ENCODE results near the gene AMACR.
"Not testable (repeated sequence)": the region's sequence is repeated elsewhere in the genome, so short reads cannot be mapped to it uniquely, and the experiment has no call there.

Gene AMACR

DNA sequence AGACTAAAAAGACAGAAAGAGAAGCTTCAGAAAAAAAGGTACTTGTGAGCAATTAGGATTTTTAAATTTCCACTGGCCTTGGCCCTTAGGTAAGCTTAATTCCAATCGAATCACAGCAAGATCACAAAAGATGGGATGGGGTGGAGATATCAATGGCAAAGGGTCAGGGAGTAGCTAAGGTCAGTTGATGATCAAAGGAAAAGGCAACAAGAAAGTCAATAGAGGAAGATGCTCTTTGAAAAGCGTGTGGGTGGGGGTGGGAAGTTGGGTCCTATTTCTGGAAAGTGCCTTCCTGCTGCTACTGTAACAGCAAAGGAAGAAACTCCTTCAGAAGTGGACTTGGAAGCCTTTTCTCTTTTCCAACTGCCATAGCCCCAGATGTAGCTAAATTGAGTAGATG lies 27.9 kb upstream of the AMACR start:
- DNase-seq (ENCODE audit: low spot score), result no peak

DNA sequence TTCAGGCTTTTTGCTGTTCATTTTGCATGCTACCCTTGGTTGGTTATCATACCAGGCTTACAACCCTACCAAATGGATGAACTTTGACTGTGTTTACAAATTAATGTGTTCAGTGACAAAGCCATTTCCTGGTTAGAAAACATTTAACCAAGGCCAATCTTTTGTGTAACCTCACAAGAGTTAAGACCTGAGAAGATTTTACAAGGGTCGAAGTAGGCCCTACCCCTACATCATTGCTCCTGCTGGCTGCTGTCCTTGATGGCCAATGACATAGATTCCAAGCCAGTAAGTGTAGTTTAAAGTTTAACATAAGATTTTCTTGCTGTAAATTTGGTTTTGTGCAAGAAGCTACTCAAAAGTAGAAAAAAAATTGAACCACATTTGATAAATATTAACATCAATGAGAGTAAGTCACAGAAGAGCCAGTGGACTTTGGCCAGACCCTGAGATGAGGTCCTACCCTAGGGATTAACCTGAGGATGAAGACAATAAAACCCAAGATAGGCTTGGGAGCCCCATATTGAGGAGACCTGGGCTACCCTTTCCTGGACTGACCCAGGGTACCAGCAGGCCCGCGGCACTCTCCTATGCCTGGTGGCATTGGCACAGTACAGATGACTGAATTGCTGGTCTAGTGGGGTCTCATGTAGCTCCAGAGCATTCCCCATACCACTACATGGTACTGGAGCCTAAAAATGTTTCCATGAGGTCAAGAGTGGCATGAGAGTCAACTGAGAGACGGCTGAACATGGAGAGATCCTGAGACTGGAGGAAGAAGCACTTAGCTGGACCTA lies 26.9 kb upstream of the AMACR start:
- DNase-seq (ENCODE audit: low spot score), result no peak

DNA sequence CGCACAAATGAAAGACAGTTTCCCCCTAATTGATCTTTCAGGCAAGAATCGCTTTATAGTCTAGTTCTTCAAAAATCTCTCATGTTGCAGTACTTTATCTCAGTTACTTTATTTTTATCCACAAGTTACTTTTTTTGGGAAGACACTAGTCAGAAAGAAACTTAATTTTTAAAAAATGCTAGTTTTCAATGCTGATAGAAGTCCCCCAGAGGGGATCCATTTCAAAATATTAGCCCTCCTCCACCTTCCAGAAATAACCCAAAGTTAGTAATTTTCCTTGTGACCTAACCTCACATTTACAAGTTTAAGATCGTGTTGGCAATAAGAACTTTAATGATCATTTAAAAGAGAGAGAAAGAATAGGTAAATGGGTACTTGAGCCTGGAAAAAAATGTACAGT lies 24.1 kb upstream of the AMACR start:
- DNase-seq (ENCODE audit: low spot score), result no peak

DNA sequence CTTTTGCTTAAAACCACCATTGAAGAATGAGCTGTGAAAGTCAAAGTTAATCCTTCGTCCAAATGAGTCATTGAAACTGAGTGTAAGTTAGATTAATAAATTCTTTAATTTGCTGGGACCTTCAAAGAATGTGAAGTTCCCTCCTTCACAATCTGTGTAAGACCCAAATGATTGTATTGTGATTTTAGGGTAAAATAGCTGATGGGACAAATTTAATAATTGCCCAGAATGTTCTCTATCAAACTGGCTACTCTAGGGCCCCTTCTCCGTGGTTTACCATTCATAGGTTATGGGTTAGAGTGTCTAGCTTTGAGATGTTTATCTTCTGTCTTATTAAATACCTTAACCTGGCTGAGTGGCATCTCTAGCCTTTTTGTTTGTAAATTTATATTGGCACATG lies 23.3 kb upstream of the AMACR start:
- DNase-seq (ENCODE audit: low spot score), result no peak

DNA sequence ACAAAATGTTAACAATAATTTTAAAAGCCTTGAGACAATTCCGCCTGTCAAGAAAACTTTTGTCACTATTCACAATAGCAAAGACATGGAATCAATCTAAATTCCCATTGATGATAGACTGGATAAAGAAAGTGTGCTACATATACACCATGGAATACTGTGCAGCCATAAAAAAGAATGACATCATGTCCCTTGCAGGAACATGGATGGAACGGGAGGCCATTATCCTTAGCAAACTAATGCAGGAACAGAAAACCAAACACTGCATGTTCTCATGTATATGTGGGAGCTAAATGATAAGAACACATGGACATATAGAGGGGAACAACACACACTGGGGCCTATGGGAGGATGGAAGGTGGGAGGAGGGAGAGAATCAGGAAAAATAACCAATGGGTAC lies 22.7 kb upstream of the AMACR start:
- not testable (repeated sequence) for DNase-seq (ENCODE audit: low spot score)

DNA sequence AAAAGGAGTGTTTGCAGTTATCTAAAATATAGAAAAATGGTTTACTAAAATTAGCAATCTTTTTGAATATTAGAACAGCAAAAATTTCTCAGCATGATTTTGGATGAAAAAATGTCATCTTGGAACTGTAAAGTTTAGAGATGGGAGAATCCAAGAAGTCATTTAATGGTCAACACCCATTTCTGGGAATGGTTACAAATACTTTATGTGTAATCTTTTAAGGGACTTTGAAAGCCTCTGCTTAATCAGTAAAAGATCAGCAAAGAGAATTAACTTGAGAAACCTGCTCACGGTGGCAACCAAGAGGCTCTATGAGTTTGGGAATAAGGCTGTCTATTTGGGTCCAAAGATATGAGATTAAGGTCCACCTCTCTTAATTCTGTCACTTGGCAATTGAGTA lies 22.2 kb upstream of the AMACR start:
- no peak for DNase-seq (ENCODE audit: low spot score)

DNA sequence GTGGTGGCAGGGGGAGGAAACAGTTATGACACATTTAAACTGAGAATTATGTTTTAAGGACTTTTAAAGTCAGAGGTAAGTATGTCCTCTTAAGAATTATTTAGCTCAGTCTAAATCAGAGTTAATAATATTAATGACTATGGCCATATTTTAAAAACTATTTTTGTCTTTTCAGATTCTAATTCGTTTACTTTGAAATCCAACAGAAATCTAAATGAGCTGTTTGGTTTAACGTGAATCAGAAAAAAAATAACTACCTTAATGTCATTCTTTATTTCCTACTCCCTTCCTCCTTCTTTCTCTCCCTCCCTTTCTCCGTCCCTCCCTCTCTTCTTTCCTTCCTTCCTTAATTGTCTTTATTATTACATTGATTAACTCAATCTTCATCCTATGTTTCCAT lies 20.5 kb upstream of the AMACR start:
- no peak for DNase-seq (ENCODE audit: low spot score)

DNA sequence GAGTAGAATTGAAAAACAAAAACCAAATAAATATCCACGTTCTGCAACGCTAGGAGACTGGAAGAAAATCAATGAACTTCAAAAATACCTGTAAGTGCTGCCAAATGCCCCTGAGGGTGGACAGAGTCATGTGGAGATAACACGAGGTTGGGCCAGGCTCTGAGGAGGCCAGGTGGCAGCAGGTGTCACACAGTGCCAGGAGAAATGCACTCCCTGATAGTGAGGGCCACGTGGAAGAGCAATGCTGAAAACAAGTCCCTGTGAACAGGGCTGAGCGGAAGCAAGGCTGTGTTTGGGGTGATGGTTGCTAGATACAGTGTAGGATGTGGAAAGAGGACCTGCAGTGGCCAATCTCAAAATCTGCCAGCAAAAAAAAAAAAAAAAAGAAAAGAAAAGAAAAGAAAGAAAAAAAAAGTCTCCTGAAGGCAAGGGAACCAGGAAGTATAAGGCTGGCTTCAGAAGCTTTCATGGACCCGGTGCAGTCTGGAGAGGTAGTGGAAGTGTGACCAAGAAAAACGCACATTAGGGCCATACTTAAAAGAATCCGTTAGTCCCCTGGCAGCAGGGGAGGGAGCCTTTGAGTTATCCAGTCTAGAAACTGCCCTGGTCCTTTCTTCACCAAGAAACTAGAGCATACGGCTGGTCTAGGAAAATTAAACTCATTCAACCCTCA lies 18.4 kb upstream of the AMACR start:
- no peak for DNase-seq (ENCODE audit: low spot score)

DNA sequence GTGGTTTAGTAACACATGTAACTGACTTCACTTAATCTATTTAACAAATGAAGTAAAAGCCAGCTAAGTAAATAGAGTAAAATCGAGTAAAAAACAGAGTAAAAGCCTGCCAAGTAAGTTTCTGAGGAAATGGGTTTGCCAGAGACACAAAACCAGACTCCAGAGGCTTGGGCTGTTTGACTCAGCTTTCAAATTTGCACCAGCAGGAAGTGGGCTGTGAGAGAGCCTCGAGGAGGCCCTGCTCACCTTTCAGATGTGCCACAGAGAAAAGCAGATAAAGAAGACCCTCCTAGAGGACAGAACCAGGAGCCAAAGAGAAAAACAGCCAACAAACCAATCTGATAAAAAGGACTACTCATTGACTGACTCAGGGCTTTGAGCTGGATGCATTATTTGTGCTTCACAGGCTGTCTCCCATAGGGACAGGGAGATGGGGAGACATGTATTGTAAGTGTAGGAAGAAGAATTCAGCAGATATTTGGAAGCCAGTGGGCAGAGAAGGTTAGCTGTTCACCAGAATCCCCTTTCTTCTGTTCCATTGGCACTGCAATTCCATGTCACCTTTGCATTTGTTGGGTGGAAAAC lies 14.4 kb upstream of the AMACR start:
- DNase-seq (ENCODE audit: low spot score), result no peak

DNA sequence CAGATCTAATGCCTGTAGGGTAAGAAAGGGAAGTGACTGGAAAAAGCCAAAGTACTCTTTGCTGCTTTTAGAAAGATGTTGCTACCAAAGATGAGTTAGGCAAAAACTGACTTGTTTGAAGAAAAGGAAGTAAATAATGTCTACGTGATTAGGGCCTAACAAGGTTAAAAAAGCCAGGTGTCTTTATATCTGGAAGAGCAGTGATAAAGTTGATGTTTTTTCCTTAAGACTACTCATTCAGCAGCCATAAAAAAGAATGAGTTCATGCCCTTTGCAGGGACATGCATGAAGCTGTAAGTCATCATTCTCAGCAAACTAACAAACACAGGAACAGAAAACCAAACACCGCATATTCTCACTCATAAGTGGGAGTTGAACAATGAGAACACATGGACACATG lies 13.5 kb upstream of the AMACR start:
- DNase-seq (ENCODE audit: low spot score), result no peak

DNA sequence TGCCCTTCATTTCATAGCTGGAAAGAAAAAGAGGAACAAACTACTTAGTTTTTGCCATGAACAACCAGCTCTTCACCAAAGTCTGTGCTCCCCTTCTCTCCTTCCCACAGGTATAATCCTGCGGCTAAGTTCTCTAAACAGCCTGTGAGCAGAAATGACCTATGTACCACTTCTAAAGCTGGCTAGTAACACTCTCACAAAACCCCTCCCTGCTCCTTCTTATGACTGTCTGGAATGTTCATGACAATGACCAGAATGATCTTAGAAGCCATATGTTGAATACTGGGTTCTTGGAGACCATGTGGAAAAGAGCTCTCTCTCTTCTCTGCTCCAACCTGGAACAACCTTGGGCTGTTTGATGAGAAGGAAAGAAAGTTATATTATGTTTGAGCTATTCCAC lies 12.9 kb upstream of the AMACR start:
- DNase-seq (ENCODE audit: low spot score), result no peak

DNA sequence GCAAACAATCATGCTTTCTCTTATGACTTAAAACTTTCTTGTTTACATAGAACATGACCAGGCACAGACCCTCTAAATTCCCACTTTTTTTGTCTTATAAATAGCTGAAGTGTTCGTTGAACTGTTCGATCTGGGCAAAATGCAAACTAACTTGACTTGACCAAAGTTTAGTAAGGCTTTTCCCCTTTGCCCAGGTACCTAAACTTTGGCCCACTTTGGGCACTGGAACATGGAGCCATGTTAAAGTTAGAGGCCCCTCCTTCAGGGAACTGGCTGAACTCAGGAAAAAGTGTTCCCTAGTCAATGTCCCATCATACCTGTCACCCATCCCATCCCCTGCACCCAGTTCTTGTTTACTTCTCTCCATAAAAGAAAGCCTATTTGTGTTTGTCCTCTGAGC lies 9.4 kb upstream of the AMACR start:
- DNase-seq (ENCODE audit: low spot score), result no peak

DNA sequence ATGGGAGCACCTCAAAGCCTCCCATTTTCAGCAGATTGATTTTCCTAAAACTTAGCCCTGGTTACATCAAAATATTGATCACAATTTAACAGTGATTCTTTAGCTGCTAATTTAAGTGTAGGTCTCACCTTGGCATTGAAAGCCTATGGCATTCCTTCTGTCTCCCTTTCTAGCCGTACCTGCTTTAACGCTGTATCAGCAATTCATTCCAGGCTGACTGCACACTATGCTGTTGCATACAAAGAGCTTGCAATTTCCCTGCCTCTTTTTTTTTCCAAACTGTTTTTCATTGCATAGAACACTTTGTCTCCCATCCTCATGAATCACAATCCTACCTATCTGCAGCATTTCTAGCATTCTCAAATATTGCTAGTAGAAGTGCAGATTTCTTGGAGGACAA lies 8.9 kb upstream of the AMACR start:
- DNase-seq (ENCODE audit: low spot score), result no peak

DNA sequence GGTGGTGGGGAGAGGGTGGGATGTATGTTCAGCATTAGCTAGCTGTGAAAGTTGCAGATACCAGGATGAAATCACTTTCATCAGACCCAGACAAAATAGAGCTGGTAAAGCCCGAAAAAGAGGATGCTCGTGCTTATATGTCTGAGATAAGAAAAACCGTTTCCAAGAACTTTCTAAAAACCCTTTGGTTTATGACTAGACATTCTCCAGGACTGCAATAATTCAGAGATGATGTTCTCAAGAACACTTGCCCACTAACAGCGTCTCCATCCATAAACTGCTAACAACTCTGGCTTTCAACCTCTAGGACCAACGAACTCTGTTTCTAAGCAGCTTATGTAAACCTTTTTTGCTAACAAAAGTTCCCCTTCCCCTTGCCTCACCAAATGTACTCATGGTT lies 8.4 kb upstream of the AMACR start:
- DNase-seq (ENCODE audit: low spot score), result no peak

DNA sequence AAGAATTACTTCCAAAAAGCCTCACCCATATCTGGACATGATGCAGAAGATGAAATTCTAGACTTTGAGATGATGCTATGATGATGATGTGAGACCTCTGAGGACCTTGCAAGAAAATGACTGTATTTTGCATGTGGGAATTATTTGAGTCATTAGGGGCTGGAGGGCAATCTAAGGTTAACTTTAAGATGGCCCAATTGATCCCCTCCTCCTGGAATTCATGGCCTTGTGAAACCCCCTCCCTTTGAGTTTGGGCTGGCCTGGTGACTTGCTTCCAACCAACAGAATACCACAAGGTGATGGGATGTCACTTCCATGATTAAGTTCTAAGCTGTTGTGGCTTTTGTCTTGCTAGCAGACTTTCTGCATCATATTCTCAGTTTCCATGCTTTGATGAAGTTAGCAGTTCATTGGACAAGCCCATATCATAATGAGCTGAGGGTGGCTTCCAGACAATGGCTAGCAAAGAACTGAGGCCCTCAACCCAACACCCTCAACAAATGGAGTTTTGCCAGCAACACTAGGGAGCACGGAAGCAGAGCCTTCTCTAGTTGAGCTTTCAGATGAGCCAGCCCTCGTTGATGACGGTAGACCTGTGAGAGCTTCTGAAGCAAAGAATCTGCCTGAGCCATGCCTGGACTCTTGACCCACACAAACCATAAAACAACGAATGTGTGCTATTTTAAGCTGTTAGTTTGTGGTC lies 7.4 kb upstream of the AMACR start:
- no peak for DNase-seq (ENCODE audit: low spot score)

DNA sequence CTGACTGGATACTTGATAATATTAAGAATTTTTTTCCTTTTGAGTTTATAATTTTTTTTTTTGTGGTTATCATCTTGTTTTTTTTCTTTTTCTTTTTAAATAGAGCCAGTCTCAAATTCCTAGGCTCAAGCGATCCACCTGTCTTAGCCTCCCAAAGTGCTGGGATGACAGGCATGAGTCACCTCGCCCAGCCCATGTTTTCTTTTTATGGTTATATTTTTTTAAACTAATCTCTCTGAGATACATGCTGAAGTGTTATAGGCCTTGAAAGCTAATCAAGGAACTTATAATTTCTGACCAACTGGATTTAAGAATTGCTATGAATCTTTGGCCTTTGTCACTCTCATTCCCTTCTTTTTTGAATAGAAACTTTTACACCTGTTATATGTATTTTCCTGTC lies 6.8 kb upstream of the AMACR start:
- no peak for DNase-seq (ENCODE audit: low spot score)

DNA sequence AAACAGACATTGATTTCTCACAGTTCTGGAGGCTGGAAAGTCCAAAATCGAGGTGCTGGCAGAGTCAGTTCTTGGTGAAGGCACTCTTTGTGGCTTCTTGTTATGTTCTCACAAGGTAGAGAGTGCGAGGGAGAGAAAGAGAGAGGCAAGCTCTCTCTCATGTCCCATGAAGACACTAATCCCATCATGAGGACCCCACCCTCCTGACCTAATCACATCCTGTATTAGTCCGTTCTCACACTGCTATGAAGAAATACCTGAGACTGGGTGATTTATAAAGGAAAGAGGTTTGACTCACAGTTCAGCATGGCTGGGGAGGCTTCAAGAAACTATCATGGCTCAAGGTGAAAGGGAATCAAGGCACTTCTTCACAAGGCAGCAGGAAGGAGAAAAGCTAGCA lies 5.7 kb upstream of the AMACR start:
- DNase-seq (ENCODE audit: low spot score), result no peak

DNA sequence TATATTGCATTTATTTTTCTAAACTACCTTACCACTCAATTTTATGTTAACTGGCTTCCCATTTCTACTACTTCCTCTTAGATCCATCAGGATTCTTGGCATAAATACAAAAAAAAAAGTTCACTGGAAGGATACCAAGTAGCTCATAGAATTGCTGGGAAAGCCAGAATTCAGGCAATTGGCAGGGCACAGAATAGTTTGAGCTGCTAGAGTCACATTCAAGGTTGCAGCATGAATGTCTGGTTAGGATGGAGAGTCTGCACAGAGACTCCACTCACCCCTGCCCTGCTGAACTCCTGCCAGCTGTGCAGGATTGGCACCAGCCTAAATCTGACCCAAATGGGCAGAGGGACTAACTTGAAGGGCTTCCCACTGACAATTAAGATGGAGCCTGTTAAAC lies 4.9 kb upstream of the AMACR start:
- DNase-seq (ENCODE audit: low spot score), result no peak

DNA sequence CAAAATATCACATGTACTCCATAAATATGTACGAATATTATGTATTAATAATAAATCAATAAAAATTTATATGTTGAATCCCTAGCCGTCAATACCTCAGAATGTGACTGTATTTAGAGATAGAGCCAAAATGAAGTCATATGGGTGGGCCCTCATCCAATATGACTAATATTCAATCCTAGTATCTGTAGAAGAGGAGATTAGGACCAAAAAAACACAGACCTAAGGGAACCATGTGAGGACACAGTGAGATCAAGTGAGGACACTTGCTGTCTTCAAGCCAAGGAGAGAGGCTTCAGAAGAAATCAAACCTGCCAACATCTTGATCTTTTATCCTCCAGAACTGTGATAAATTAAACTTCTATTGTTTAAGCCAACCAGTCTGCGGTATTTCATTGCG lies 3.7 kb upstream of the AMACR start:
- no peak for DNase-seq (ENCODE audit: low spot score)

DNA sequence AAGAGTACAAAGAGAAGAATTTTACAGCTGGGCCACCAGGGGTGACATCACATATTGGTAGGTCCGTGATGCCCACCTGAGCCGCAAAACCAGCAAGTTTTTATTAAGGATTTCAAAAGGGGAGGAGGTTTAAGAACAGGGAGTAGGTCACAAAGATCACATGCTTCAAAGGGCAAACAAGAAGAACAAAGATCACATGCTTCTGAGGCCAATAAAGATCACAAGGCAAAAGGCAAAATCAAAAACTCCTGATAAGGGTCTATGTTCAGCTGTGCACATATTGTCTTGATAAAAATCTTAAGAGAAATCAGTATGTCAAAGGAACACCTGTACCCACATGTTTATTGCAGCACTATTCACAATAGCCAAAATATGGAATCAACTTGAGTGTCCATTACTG lies 2.3 kb upstream of the AMACR start:
- DNase-seq (ENCODE audit: low spot score), result not testable (repeated sequence)

DNA sequence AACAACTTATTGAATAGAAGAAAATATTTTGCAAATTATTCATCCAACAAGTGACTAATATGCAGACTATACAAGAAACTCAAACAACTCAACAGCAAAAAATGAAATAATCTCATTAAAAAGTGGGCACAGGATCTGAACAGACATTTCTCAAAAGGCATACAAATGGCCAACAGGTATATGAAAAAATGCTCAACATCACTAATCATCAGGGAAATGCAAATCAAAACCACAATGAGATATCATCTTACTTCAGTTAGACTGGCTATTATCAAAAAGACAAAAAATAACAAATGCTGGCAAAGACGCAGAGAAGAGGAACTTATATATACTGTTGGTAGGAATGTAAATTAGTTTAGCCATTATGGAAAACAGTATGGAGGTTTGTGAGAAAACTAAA lies 1.8 kb upstream of the AMACR start:
- DNase-seq (ENCODE audit: low spot score), result no peak

DNA sequence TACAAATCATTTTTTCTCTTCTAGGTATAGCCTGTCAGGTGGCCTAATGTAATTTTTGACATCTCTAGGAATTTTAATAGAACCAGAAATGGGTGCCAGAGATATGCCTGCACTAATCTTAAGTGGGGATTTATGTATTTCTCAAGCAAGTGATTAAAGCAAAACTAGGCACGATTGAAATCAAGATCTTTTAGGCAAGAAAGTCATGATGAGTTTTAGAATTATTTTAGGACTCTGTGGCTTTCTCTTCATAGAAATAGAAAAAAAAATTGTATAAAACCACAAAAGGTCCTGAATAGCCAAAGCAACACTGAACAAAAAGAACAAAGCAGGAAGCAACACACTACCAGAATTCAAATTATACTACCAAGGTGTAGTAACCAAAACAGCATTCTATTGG lies 952 bp upstream of the AMACR start:
- DNase-seq (ENCODE audit: low spot score), result no peak

DNA sequence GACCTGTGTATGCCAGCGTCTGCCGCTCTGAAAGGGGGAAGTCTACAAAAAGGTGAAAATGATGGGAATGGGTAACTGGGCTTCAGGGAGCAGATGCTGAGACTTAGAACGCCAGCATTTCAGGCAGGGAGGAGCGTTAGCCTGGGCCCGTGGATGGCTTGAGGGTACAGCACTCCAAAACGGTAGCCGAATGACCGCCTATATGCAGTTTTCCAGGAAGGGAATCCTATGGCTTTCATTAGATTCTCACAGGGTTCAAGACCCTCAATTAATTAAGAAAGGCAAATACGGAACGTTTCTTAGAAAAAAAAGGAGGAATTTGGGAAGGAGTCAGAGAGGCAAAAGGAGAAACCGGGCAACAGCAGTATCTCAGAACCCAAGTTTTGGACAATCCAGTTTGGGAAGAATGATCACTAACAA lies 639 bp downstream of the AMACR start:
- DNase-seq (ENCODE audit: low spot score), result peak; percentile 29
